Measurements from ENCODE around the gene PRLHR. TPM values are rescaled to one million over a fixed set of nuclear protein-coding genes. Genes with fewer than 3 reads are reported as not detected.

PRLHR gene
- total RNA-seq, 4 donors from 2014 or later = 0.78 to 3.0 (median 2.0) TPM

GRCh38 chr10:118563373-118563890, 32.0 kb downstream of the PRLHR start:
- Histone ChIP-seq H3K36me3 (no peaks in the 10 kb centered on the region), H3K9me3 (peaks cover 0 to 18% (median 7%) of the 10 kb centered on the region in 4 donors), H3K4me3 (no peak overlapping the region), H3K4me1 (peaks cover 0 to 20% (median 17%) of the 10 kb centered on the region in 4 donors), H3K27me3 (no peaks in the 10 kb centered on the region), H3K27ac (replicated peaks in 1 of 4) (no peak overlapping the region)
- 85% methylated on average over 3 of the region's 3 CpGs for WGBS
- peak; percentile 81 for DNase-seq (ENCODE audit: extremely low spot score)
- intact Hi-C loops (cut with DNase I) = no loop called here
- TF ChIP-seq CTCF (IDR thresholded peaks at IDR 0.05) (no peak), POLR2AphosphoS5 (IDR thresholded peaks at IDR 0.05) (no peak), EP300 (IDR thresholded peaks at IDR 0.05) (no peak), POLR2A (IDR thresholded peaks at IDR 0.05; ENCODE audit: low read depth) (no peak)

- Histone ChIP-seq H3K9me3 (peaks cover 0 to 18% (median 7%) of the 10 kb centered on the region in 4 donors), H3K4me3 (no peak overlapping the region), H3K27ac (replicated peaks in 1 of 4) (no peak overlapping the region), H3K27me3 (no peaks in the 10 kb centered on the region), H3K36me3 (no peaks in the 10 kb centered on the region), H3K4me1 (peaks cover 0 to 14% (median 12%) of the 10 kb centered on the region in 4 donors)
- intact Hi-C loops (cut with DNase I) = no loop called here
- DNase-seq (ENCODE audit: extremely low spot score) = no peak
- no peak for TF ChIP-seq EP300 (IDR thresholded peaks at IDR 0.05)
- WGBS = 75% methylated on average over 1 of the region's 1 CpG
Measured at GRCh38 chr10:118562851-118563250, 32.6 kb downstream of the PRLHR start.

- WGBS = 45% methylated on average over 4 of the region's 4 CpGs
- Histone ChIP-seq H3K27me3 (no peaks in the 10 kb centered on the region), H3K9me3 (peaks cover 0 to 18% (median 7%) of the 10 kb centered on the region in 4 donors), H3K4me1 (no peaks in the 10 kb centered on the region), H3K4me3 (no peak overlapping the region), H3K27ac (replicated peaks in 1 of 4) (no peak overlapping the region), H3K36me3 (no peaks in the 10 kb centered on the region)
- intact Hi-C loops (cut with DNase I) = no loop called here
- no peak for TF ChIP-seq CTCF (IDR thresholded peaks at IDR 0.05)
- TF ChIP-seq POLR2AphosphoS5 (IDR thresholded peaks at IDR 0.05) = no peak
- no peak for TF ChIP-seq POLR2A (IDR thresholded peaks at IDR 0.05; ENCODE audit: low read depth)
- no peak for TF ChIP-seq EP300 (IDR thresholded peaks at IDR 0.05)
- no peak for DNase-seq (ENCODE audit: extremely low spot score)
Measured at GRCh38 chr10:118557946-118558345, 37.5 kb downstream of the PRLHR start.

GRCh38 chr10:118551535-118552100, 43.8 kb downstream of the PRLHR start:
- TF ChIP-seq EP300 (IDR thresholded peaks at IDR 0.05) (no peak), CTCF (IDR thresholded peaks at IDR 0.05) (no peak), POLR2AphosphoS5 (IDR thresholded peaks at IDR 0.05) (no peak), POLR2A (IDR thresholded peaks at IDR 0.05; ENCODE audit: low read depth) (no peak)
- Histone ChIP-seq H3K27ac (replicated peaks in 1 of 4) (no peak overlapping the region), H3K4me3 (no peak overlapping the region), H3K27me3 (no peaks in the 10 kb centered on the region), H3K36me3 (no peaks in the 10 kb centered on the region), H3K9me3 (no peaks in the 10 kb centered on the region), H3K4me1 (no peaks in the 10 kb centered on the region)
- 70% methylated on average over 10 of the region's 10 CpGs for WGBS
- peak; percentile 85 for DNase-seq (ENCODE audit: extremely low spot score)
- intact Hi-C loops (cut with DNase I) = no loop called here

GRCh38 chr10:118547282-118547681, 48.2 kb downstream of the PRLHR start:
- Histone ChIP-seq H3K4me1 (no peaks in the 10 kb centered on the region), H3K9me3 (no peaks in the 10 kb centered on the region), H3K27ac (replicated peaks in 1 of 4) (no peak overlapping the region), H3K36me3 (no peaks in the 10 kb centered on the region), H3K4me3 (no peak overlapping the region), H3K27me3 (peaks cover 0 to 25% (median 0%) of the 10 kb centered on the region in 4 donors)
- WGBS = 87% methylated on average over 5 of the region's 5 CpGs
- no peak for DNase-seq (ENCODE audit: extremely low spot score)
- intact Hi-C loops (cut with DNase I) = no loop called here
- TF ChIP-seq EP300 (IDR thresholded peaks at IDR 0.05) (no peak), CTCF (IDR thresholded peaks at IDR 0.05) (no peak), POLR2A (IDR thresholded peaks at IDR 0.05; ENCODE audit: low read depth) (no peak), POLR2AphosphoS5 (IDR thresholded peaks at IDR 0.05) (no peak)

All from esophagus muscularis mucosa (tissue), 4 donors.